Activated CD8-positive, alpha-beta memory T cell treated with anti-CD3 and anti-CD28 coated beads for 4 hours (primary cell): ENCODE results near the gene YEATS4.
"Not testable (repeated sequence)": the region's sequence is repeated elsewhere in the genome, so short reads cannot be mapped to it uniquely, and the experiment has no call there.

ENCODE experiments used
- DNase-seq, 2 donors: peaks; one replicate each; pipeline ENCODE4 v3.0.0-alpha.2; 2020; ENCODE audit warnings: low read depth in 2 of 2

Gene YEATS4

GRCh38 chr12:69359531-69360347, at the start of gene YEATS4:
TSS of gene YEATS4 (plus strand) at chr12:69359743. CDS start at chr12:69359973, 230 bp downstream.
- peak; percentile 64 to 67 for DNase-seq

- DNase-seq: no peak
Observed at GRCh38 chr12:69313209-69313608, 46.3 kb upstream of the YEATS4 start.

GRCh38 chr12:69316784-69317183, 42.8 kb upstream of the YEATS4 start:
- DNase-seq: not testable (repeated sequence)

GRCh38 chr12:69317233-69317632, 42.3 kb upstream of the YEATS4 start:
- not testable (repeated sequence) for DNase-seq

- no peak for DNase-seq
Observed at GRCh38 chr12:69318225-69318624, 41.3 kb upstream of the YEATS4 start.

- no peak for DNase-seq
Observed at GRCh38 chr12:69321351-69321750, 38.2 kb upstream of the YEATS4 start.

- DNase-seq: no peak
Observed at GRCh38 chr12:69324797-69325466, 34.6 kb upstream of the YEATS4 start.

- no peak for DNase-seq
Observed at GRCh38 chr12:69328426-69328825, 31.1 kb upstream of the YEATS4 start.

- no peak for DNase-seq
Observed at GRCh38 chr12:69329669-69330428, 29.7 kb upstream of the YEATS4 start.

GRCh38 chr12:69330475-69331473, 28.8 kb upstream of the YEATS4 start:
- peak; percentile 8 for DNase-seq

GRCh38 chr12:69331519-69331908, 28.0 kb upstream of the YEATS4 start:
- DNase-seq: no peak

GRCh38 chr12:69331909-69332684, 27.4 kb upstream of the YEATS4 start:
- no peak for DNase-seq

- no peak for DNase-seq
Observed at GRCh38 chr12:69332815-69333358, 26.7 kb upstream of the YEATS4 start.

GRCh38 chr12:69334158-69334557, 25.4 kb upstream of the YEATS4 start:
- no peak for DNase-seq

- DNase-seq: no peak
Observed at GRCh38 chr12:69337311-69338090, 22.0 kb upstream of the YEATS4 start.

- no peak for DNase-seq
Observed at GRCh38 chr12:69338120-69338859, 21.3 kb upstream of the YEATS4 start.

GRCh38 chr12:69338936-69339335, 20.6 kb upstream of the YEATS4 start:
- DNase-seq: no peak

GRCh38 chr12:69339999-69340398, 19.5 kb upstream of the YEATS4 start:
- DNase-seq: no peak

GRCh38 chr12:69341328-69341727, 18.2 kb upstream of the YEATS4 start:
- DNase-seq: no peak
